ENCODE measurements around the gene ALPG. TPM values are rescaled to one million over a fixed set of nuclear protein-coding genes. Genes with fewer than 3 reads are reported as not detected.

ALPG gene
- total and polyA plus RNA-seq, 2 donors (not counting 1 experiment from before 2014, with no cell fraction given): not detected

GRCh38 chr2:232460171-232460570 lies 53.5 kb downstream of the ALPG start:
- no peak overlapping the region for H3K27ac ChIP-seq (ENCODE audit: low read length in 2 of 2)
- DNase-seq (no peak), ATAC-seq (ENCODE audit: low read depth) (no peak)
- H3K27me3 ChIP-seq (replicated peaks in 1 of 4; ENCODE audit: control extremely low read depth in 1 of 4, control insufficient read depth in 3 of 4, insufficient read depth in 4 of 4, low read length in 3 of 4): peaks cover 0 to 11% (median 0%) of the 10 kb centered on the region in 4 experiments
- H3K4me3 ChIP-seq (ENCODE audit: control extremely low read depth in 1 of 5, extremely low read depth in 1 of 5, insufficient read depth in 1 of 5, low read depth in 2 of 5, low read length in 4 of 5): no peak overlapping the region
- intact Hi-C loops (cut with micrococcal nuclease): no loop called here
- Mint-ChIP-seq H3K9me3 (ENCODE audit: insufficient read depth) (no peaks in the 10 kb centered on the region), H3K4me1 (no peaks in the 10 kb centered on the region), H3K27ac (no peak overlapping the region), H3K27me3 (peaks cover 13% of the 10 kb centered on the region), H3K4me3 (no peak overlapping the region)
- no peaks in the 10 kb centered on the region for H4K20me1 ChIP-seq (ENCODE audit: control insufficient read depth, insufficient read depth, low read length, poor library complexity, severe bottlenecking)
- H2AFZ ChIP-seq (ENCODE audit: insufficient read depth, low read depth, low read length, poor library complexity, severe bottlenecking): no peak overlapping the region
- POLR2A ChIA-PET: no interaction called here
- TF ChIP-seq, protein P1, sequence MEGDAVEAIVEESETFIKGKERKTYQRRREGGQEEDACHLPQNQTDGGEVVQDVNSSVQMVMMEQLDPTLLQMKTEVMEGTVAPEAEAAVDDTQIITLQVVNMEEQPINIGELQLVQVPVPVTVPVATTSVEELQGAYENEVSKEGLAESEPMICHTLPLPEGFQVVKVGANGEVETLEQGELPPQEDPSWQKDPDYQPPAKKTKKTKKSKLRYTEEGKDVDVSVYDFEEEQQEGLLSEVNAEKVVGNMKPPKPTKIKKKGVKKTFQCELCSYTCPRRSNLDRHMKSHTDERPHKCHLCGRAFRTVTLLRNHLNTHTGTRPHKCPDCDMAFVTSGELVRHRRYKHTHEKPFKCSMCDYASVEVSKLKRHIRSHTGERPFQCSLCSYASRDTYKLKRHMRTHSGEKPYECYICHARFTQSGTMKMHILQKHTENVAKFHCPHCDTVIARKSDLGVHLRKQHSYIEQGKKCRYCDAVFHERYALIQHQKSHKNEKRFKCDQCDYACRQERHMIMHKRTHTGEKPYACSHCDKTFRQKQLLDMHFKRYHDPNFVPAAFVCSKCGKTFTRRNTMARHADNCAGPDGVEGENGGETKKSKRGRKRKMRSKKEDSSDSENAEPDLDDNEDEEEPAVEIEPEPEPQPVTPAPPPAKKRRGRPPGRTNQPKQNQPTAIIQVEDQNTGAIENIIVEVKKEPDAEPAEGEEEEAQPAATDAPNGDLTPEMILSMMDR (IDR thresholded peaks at IDR 0.05): no peak
- TF ChIP-seq EZH2 (IDR thresholded peaks at IDR 0.05; ENCODE audit: borderline replicate concordance, insufficient read depth, low read depth, low read length, poor library complexity, severe bottlenecking): no peak
- H3K79me2 ChIP-seq (ENCODE audit: control insufficient read depth, insufficient read depth, low read length): no peaks in the 10 kb centered on the region
- CTCF ChIA-PET: no interaction called here
- no peaks in the 10 kb centered on the region for H3K4me1 ChIP-seq (ENCODE audit: control insufficient read depth in 2 of 2, insufficient read depth in 2 of 2, low read length in 2 of 2)
- WGBS (ENCODE audit: insufficient coverage): 60% methylated on average over 1 of the region's 2 CpGs
- no peak overlapping the region for H3K9ac ChIP-seq (ENCODE audit: low read length)
- no peaks in the 10 kb centered on the region for H3K36me3 ChIP-seq (replicated peaks in 1 of 2; ENCODE audit: control extremely low read depth in 1 of 2, control insufficient read depth in 1 of 2, extremely low read depth in 1 of 2, insufficient read depth in 2 of 2, low read length in 1 of 2)
- peaks cover 0 to 8% (median 0%) of the 10 kb centered on the region in 3 donors for H3K9me3 ChIP-seq (ENCODE audit: control extremely low read depth in 1 of 3, control insufficient read depth in 2 of 3, insufficient read depth in 1 of 3, low read length in 2 of 3)
- H3K4me2 ChIP-seq (replicated peaks; ENCODE audit: low read depth, low read length, poor library complexity, severe bottlenecking): no peak overlapping the region

Small RNAs within 50 kb of the gene (small RNA-seq; reads per million reads assigned to genes)
- gene AC068134.4 (ENCODE audit: insufficient read length, low read depth, low replicate concordance): not detected

Other genes with a start within 250 kb of the ALPG start
- gene ALPP, start 28.1 kb upstream of the ALPG start, total RNA-seq: not detected in 2 replicates
- 0.25 TPM in 1 of 2 replicates, not detected in the other for gene ALPP, start 28.1 kb upstream of the ALPG start, polyA plus RNA-seq
- gene ALPI, start 49.3 kb downstream of the ALPG start, total RNA-seq: not detected in 2 replicates
- not detected in 2 replicates for gene ALPI, start 49.3 kb downstream of the ALPG start, polyA plus RNA-seq
- 0.27 and 0.47 TPM in 2 replicates for gene ECEL1, start 81.0 kb downstream of the ALPG start, total RNA-seq
- gene ECEL1, start 81.0 kb downstream of the ALPG start, polyA plus RNA-seq: not detected in 2 replicates
- not detected in 2 replicates for gene PRSS56, start 113.5 kb downstream of the ALPG start, total RNA-seq
- gene PRSS56, start 113.5 kb downstream of the ALPG start, polyA plus RNA-seq: not detected in 2 replicates
- not detected in 2 replicates for gene CHRND, start 119.3 kb downstream of the ALPG start, total RNA-seq
- not detected in 2 replicates for gene CHRND, start 119.3 kb downstream of the ALPG start, polyA plus RNA-seq
- not detected in 2 replicates for gene CHRNG, start 132.8 kb downstream of the ALPG start, total RNA-seq
- not detected in 2 replicates for gene CHRNG, start 132.8 kb downstream of the ALPG start, polyA plus RNA-seq
- gene TIGD1, start 143.7 kb downstream of the ALPG start, total RNA-seq: 13.6 and 14.7 TPM in 2 replicates
- gene TIGD1, start 143.7 kb downstream of the ALPG start, polyA plus RNA-seq: 6.4 and 7.6 TPM in 2 replicates
- gene EIF4E2, start 143.8 kb downstream of the ALPG start, total RNA-seq: 66.7 and 67.0 TPM in 2 replicates
- gene EIF4E2, start 143.8 kb downstream of the ALPG start, polyA plus RNA-seq: 17.9 and 29.6 TPM in 2 replicates
- gene EFHD1, start 226.8 kb downstream of the ALPG start, total RNA-seq: not detected in 2 replicates
- not detected in 2 replicates for gene EFHD1, start 226.8 kb downstream of the ALPG start, polyA plus RNA-seq